HG03045 (cell line): ENCODE data around the gene PCBD1.

Source experiments
- ATAC-seq: cut with Tn5 transposase; IDR thresholded peaks from one replicate; pipeline ENCODE4 v1.9.1; 2021; ENCODE audit warnings: mild to moderate bottlenecking, moderate library complexity; ENCODE audit not compliant: unreplicated experiment

The PCBD1 gene

GRCh38 chr10:70905071-70906021 is 17.0 kb upstream of the PCBD1 start:
- ATAC-seq: no peak

- ATAC-seq: no peak
Observed at GRCh38 chr10:70903262-70903921, 15.0 kb upstream of the PCBD1 start.

GRCh38 chr10:70902661-70903261 is 14.4 kb upstream of the PCBD1 start:
- ATAC-seq: no peak

GRCh38 chr10:70901276-70901878 is 13.0 kb upstream of the PCBD1 start:
- ATAC-seq: no peak

GRCh38 chr10:70899096-70899495 is 10.7 kb upstream of the PCBD1 start:
- no peak for ATAC-seq

GRCh38 chr10:70898687-70899086 is 10.3 kb upstream of the PCBD1 start:
- ATAC-seq: no peak

- ATAC-seq: no peak
Observed at GRCh38 chr10:70896551-70896950, 8.2 kb upstream of the PCBD1 start.

- ATAC-seq: no peak
Observed at GRCh38 chr10:70894416-70894815, 6.1 kb upstream of the PCBD1 start.

- ATAC-seq: no peak
Observed at GRCh38 chr10:70893227-70894006, 5.1 kb upstream of the PCBD1 start.

- no peak for ATAC-seq
Observed at GRCh38 chr10:70892631-70893030, 4.3 kb upstream of the PCBD1 start.

GRCh38 chr10:70891627-70892026 is 3.3 kb upstream of the PCBD1 start:
- no peak for ATAC-seq

GRCh38 chr10:70890917-70891431 is 2.6 kb upstream of the PCBD1 start:
- ATAC-seq: no peak

- no peak for ATAC-seq
Observed at GRCh38 chr10:70889291-70889690, 926 bp upstream of the PCBD1 start.

GRCh38 chr10:70886921-70887665 is 1.3 kb downstream of the PCBD1 start:
- no peak for ATAC-seq

GRCh38 chr10:70885931-70886903 is 2.1 kb downstream of the PCBD1 start:
- no peak for ATAC-seq

- ATAC-seq: no peak
Observed at GRCh38 chr10:70885481-70885880, 2.9 kb downstream of the PCBD1 start.

GRCh38 chr10:70884741-70885140 is 3.6 kb downstream of the PCBD1 start:
- no peak for ATAC-seq

GRCh38 chr10:70880077-70880534 is 8.3 kb downstream of the PCBD1 start:
- no peak for ATAC-seq
